ENCODE data around the gene SSTR3. TPM values are rescaled to one million over a fixed set of nuclear protein-coding genes. Genes with fewer than 3 reads are reported as not detected.
"Not testable (repeated sequence)": the region's sequence is repeated elsewhere in the genome, so short reads cannot be mapped to it uniquely, and the experiment has no call there.

The SSTR3 gene
- total and polyA plus RNA-seq, 11 donors, result 0.07 TPM; not detected in 10

- ATAC-seq, result no peak
- intact Hi-C loops (cut with DNase I), result no loop called here
- H3K9me3 ChIP-seq, result no peaks in the 10 kb centered on the region
- TF ChIP-seq POLR2A (IDR thresholded peaks at IDR 0.05), result no peak
- TF ChIP-seq CTCF (IDR thresholded peaks at IDR 0.05), result no peak
- no peak for DNase-seq
- peaks cover 0 to 84% (median 0%) of the 10 kb centered on the region in 12 donors for H3K4me1 ChIP-seq
- 80 to 85% (median 83%) methylated on average over 16 of the region's 16 CpGs for WGBS, 4 donors
- H3K27me3 ChIP-seq, result peaks cover 5 to 77% (median 31%) of the 10 kb centered on the region in 9 donors
- H3K27ac ChIP-seq, result peak overlapping the region in 1 of 12 donors; percentile 13
- H3K4me3 ChIP-seq, result no peak overlapping the region
- peaks cover 0 to 39% (median 0%) of the 10 kb centered on the region in 9 donors for H3K36me3 ChIP-seq
Observed at GRCh38 chr22:37234736-37235711, 22.7 kb upstream of the SSTR3 start.

GRCh38 chr22:37233751-37234631, 21.7 kb upstream of the SSTR3 start:
- Histone ChIP-seq H3K27ac (peak overlapping the region in 1 of 12 donors; percentile 20), H3K9me3 (no peaks in the 10 kb centered on the region), H3K4me3 (no peak overlapping the region), H3K36me3 (peaks cover 0 to 35% (median 0%) of the 10 kb centered on the region in 9 donors), H3K27me3 (peaks cover 5 to 70% (median 31%) of the 10 kb centered on the region in 9 donors), H3K4me1 (peaks cover 0 to 90% (median 0%) of the 10 kb centered on the region in 12 donors)
- intact Hi-C loops (cut with DNase I), result no loop called here
- ATAC-seq (no peak), DNase-seq (no peak)
- 43 to 54% (median 49%) methylated on average over 25 to 27 of the region's 27 CpGs for WGBS, 4 donors
- no peak for TF ChIP-seq CTCF (IDR thresholded peaks at IDR 0.05)
- no peak for TF ChIP-seq POLR2A (IDR thresholded peaks at IDR 0.05)

- 83 to 86% (median 84%) methylated on average over 12 of the region's 12 CpGs for WGBS, 4 donors
- H3K27me3 ChIP-seq, result peaks cover 5 to 67% (median 30%) of the 10 kb centered on the region in 9 donors
- DNase-seq; H3K9me3 ChIP-seq; H3K4me3 ChIP-seq; intact Hi-C loops (cut with DNase I); ATAC-seq; H3K27ac ChIP-seq: not testable (repeated sequence)
- peaks cover 0 to 91% (median 0%) of the 10 kb centered on the region in 12 donors for H3K4me1 ChIP-seq
- H3K36me3 ChIP-seq, result peaks cover 0 to 35% (median 0%) of the 10 kb centered on the region in 9 donors
Observed at GRCh38 chr22:37233371-37233750, 21.1 kb upstream of the SSTR3 start.

- H3K4me3 ChIP-seq, result no peak overlapping the region
- peak overlapping the region in 1 of 12 donors; percentile 91 for H3K27ac ChIP-seq
- TF ChIP-seq CTCF (IDR thresholded peaks at IDR 0.05) (no peak), POLR2A (IDR thresholded peaks at IDR 0.05) (no peak)
- H3K27me3 ChIP-seq, result peaks cover 3 to 67% (median 26%) of the 10 kb centered on the region in 9 donors
- intact Hi-C loops (cut with DNase I), result no loop called here
- H3K36me3 ChIP-seq, result peaks cover 0 to 39% (median 0%) of the 10 kb centered on the region in 9 donors
- no peaks in the 10 kb centered on the region for H3K9me3 ChIP-seq
- H3K4me1 ChIP-seq, result peaks cover 0 to 95% (median 0%) of the 10 kb centered on the region in 12 donors
- WGBS, 4 donors, result 76 to 88% (median 80%) methylated on average over 10 to 15 of the region's 15 CpGs
- DNase-seq (no peak), ATAC-seq (no peak)
Observed at GRCh38 chr22:37232140-37232998, 20.1 kb upstream of the SSTR3 start.
